Stromal cell of bone marrow (primary cell): Measurements from ENCODE around the gene MSI1.

Experiments used
- DNase-seq: peaks from one replicate; pipeline ENCODE4 v3.0.0-alpha.2; 2012; ENCODE audit warnings: low read depth

MSI1 gene

GRCh38 chr12:120321382-120322202, 47.4 kb downstream of the MSI1 start:
- DNase-seq: no peak

- DNase-seq: peak; percentile 99
Measured at GRCh38 chr12:120317224-120318105, 51.5 kb downstream of the MSI1 start.

GRCh38 chr12:120316798-120317223, 52.2 kb downstream of the MSI1 start:
- DNase-seq: peak; percentile 4

- DNase-seq: no peak
Measured at GRCh38 chr12:120314220-120314619, 54.7 kb downstream of the MSI1 start.

- DNase-seq: peak; percentile 95
Measured at GRCh38 chr12:120301962-120302815, 66.8 kb downstream of the MSI1 start, which contains the start of gene SIRT4. Gene SIRT4, plus strand, starts transcription at chr12:120302321. Its CDS starts 1,241 bp downstream, at chr12:120303562.

GRCh38 chr12:120292661-120293531, 76.1 kb downstream of the MSI1 start, which contains the start of gene RNU4-1:
Gene RNU4-1, minus strand, starts transcription at chr12:120293237.
- DNase-seq: peak; percentile 77

GRCh38 chr12:120292411-120292660, 76.6 kb downstream of the MSI1 start:
- DNase-seq: no peak
